Measurements from ENCODE around the gene CCNT1. TPM values are rescaled to one million over a fixed set of nuclear protein-coding genes. Genes with fewer than 3 reads are reported as not detected.

Gene CCNT1
- total RNA-seq, 1 donor from 2014 or later = 27.3 TPM

Small RNA genes lying within 50 kb of the gene (small RNA-seq; reads per million reads assigned to genes)
- gene MIR1291 (ENCODE audit: low replicate concordance) (not detected), gene SNORA2A (ENCODE audit: low replicate concordance) (4.5 reads per million, percentile 92 among the genes with 10 or more reads in this experiment), gene SNORA2B (ENCODE audit: low replicate concordance) (4.6 reads per million, percentile 92 among the genes with 10 or more reads in this experiment), gene SNORA2C (ENCODE audit: low replicate concordance) (1.9 reads per million, percentile 89 among the genes with 10 or more reads in this experiment)

Other genes starting within 250 kb of the CCNT1 start
- not detected for gene ANP32D, start 244.1 kb downstream of the CCNT1 start, total RNA-seq
- gene C12orf54, start 234.2 kb downstream of the CCNT1 start, total RNA-seq = not detected
- not detected for gene OR8S1, start 191.1 kb downstream of the CCNT1 start, total RNA-seq
- not detected for gene LALBA, start 146.7 kb downstream of the CCNT1 start, total RNA-seq
- 146 TPM for gene KANSL2, start 34.5 kb downstream of the CCNT1 start, total RNA-seq
- 45.7 TPM for gene ADCY6, start 72.4 kb upstream of the CCNT1 start, total RNA-seq
- 9.6 TPM for gene CACNB3, start 101.8 kb upstream of the CCNT1 start, total RNA-seq
- 87.7 TPM for gene DDX23, start 135.5 kb upstream of the CCNT1 start, total RNA-seq
- gene RND1, start 149.2 kb upstream of the CCNT1 start, total RNA-seq = 2.9 TPM
- gene FKBP11, start 208.8 kb upstream of the CCNT1 start, total RNA-seq = 8.3 TPM
- gene ARF3, start 240.8 kb upstream of the CCNT1 start, total RNA-seq = 28.9 TPM

All from tongue (tissue), 2 donors.